ENCODE results near the gene NOX4.
"Not testable (repeated sequence)": the region's sequence is repeated elsewhere in the genome, so short reads cannot be mapped to it uniquely, and the experiment has no call there.

GRCh38 chr11:89338073-89338472 is 153.1 kb downstream of the NOX4 start:
- TF ChIP-seq, protein P1, sequence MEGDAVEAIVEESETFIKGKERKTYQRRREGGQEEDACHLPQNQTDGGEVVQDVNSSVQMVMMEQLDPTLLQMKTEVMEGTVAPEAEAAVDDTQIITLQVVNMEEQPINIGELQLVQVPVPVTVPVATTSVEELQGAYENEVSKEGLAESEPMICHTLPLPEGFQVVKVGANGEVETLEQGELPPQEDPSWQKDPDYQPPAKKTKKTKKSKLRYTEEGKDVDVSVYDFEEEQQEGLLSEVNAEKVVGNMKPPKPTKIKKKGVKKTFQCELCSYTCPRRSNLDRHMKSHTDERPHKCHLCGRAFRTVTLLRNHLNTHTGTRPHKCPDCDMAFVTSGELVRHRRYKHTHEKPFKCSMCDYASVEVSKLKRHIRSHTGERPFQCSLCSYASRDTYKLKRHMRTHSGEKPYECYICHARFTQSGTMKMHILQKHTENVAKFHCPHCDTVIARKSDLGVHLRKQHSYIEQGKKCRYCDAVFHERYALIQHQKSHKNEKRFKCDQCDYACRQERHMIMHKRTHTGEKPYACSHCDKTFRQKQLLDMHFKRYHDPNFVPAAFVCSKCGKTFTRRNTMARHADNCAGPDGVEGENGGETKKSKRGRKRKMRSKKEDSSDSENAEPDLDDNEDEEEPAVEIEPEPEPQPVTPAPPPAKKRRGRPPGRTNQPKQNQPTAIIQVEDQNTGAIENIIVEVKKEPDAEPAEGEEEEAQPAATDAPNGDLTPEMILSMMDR (IDR thresholded peaks at IDR 0.05) = not testable (repeated sequence)
- not testable (repeated sequence) for TF ChIP-seq POLR2AphosphoS5, POLR2A, EP300 (IDR thresholded peaks at IDR 0.05)

Measured in stomach (tissue), 4 donors.